Caco-2 (cell line): ENCODE measurements around the gene QRFP. TPM values are rescaled to one million over a fixed set of nuclear protein-coding genes. Genes with fewer than 3 reads are reported as not detected.

ENCODE experiments used
- BruUV-seq: library from RNA; stranded (reverse); fragments of 400-500 nt; replicated peaks from 2 replicates; lab custom pipeline; 2021; lab: Mats Ljungman, UMichigan
- CTCF ChIA-PET: fragments of 300-600 bp; sonication (Branson Sonifier 250); formaldehyde crosslinking; loops from one replicate; lab custom pipeline; 2022; ENCODE audit warnings: antibody characterized with exemption; lab: Charles Lee
- POLR2A ChIA-PET: fragments of 300-600 bp; sonication (Branson Sonifier 250); formaldehyde crosslinking; loops from one replicate; lab custom pipeline; 2022; ENCODE audit warnings: antibody characterized with exemption; lab: Charles Lee
- DNase-seq, 2 experiments: peaks; one replicate each; pipeline versions ENCODE4 v3.0.0 to v3.0.0-alpha.2; 2020 to 2022
- H3K27me3 ChIP-seq: replicated peaks from 2 replicates; pipeline ENCODE4 v1.6.0; 2011; ENCODE audit warnings: low read length; ENCODE audit not compliant: control insufficient read depth, insufficient read depth
- H3K36me3 ChIP-seq: 2 replicates; pipeline ENCODE4 v1.5.1; 2011; ENCODE audit warnings: low read length; ENCODE audit not compliant: control insufficient read depth, insufficient read depth
- H3K4me1 ChIP-seq: fragments of 250-450 bp; sonication (Bioruptor Pico); 2 replicates; pipeline ENCODE4 v1.5.1; 2020; ENCODE audit warnings: mild to moderate bottlenecking
- H3K4me3 ChIP-seq: 2 replicates; pipeline ENCODE4 v1.5.1; 2011; ENCODE audit warnings: low read depth, mild to moderate bottlenecking, control low read depth, low read length
- H3K9me3 ChIP-seq: fragments of 250-450 bp; sonication (Bioruptor Pico); 2 replicates; pipeline ENCODE4 v1.5.1; 2020; ENCODE audit warnings: mild to moderate bottlenecking, moderate library complexity
- H3K27ac Mint-ChIP-seq: one replicate; pipeline ENCODE4 v1.8.0; 2022; ENCODE audit warnings: mixed read lengths; ENCODE audit not compliant: unreplicated experiment
- H3K27me3 Mint-ChIP-seq: one replicate; pipeline ENCODE4 v1.8.0; 2022; ENCODE audit warnings: mixed read lengths; ENCODE audit not compliant: insufficient read depth, unreplicated experiment
- H3K36me3 Mint-ChIP-seq: one replicate; pipeline ENCODE4 v1.8.0; 2022; ENCODE audit warnings: mild to moderate bottlenecking, mixed read lengths; ENCODE audit not compliant: insufficient read depth, unreplicated experiment
- H3K4me1 Mint-ChIP-seq: one replicate; pipeline ENCODE4 v1.8.0; 2022; ENCODE audit warnings: low read depth, mixed read lengths; ENCODE audit not compliant: unreplicated experiment
- H3K4me3 Mint-ChIP-seq: one replicate; pipeline ENCODE4 v1.8.0; 2022; ENCODE audit warnings: mild to moderate bottlenecking, moderate library complexity, mixed read lengths; ENCODE audit not compliant: unreplicated experiment
- H3K9me3 Mint-ChIP-seq: one replicate; pipeline ENCODE4 v1.8.0; 2022; ENCODE audit warnings: mixed read lengths; ENCODE audit not compliant: unreplicated experiment
- intact Hi-C: fragments of 100-400 bp; cut with micrococcal nuclease; formaldehyde crosslinking; loops from one replicate; pipeline ENCODE4 v1.10.0; 2022; ENCODE audit not compliant: unreplicated experiment
- total RNA-seq: library from RNA; stranded (reverse); gene quantifications from 2 replicates; pipeline ENCODE4 v1.2.3, GENCODE V29; 2022
- TF ChIP-seq, protein P1 (sequence below), 2 experiments: fragments of 200-600 bp in 1 of 2; IDR thresholded peaks; 1 replicate in 1 of 2; 2 replicates in 1 of 2; pipeline versions ENCODE4 v1.5.1 to v1.8.0; 2011 to 2022; ENCODE audit warnings: antibody characterized with exemption in 1 of 2, control low read depth in 1 of 2, inconsistent platforms in 1 of 2, low read depth in 1 of 2, low read length in 1 of 2, mild to moderate bottlenecking in 1 of 2, moderate library complexity in 1 of 2; ENCODE audit not compliant: insufficient read depth in 1 of 2, severe bottlenecking in 1 of 2, unreplicated experiment in 1 of 2

The QRFP gene
- total RNA-seq, 1 experiment from 2014 or later, result not detected

DNA sequence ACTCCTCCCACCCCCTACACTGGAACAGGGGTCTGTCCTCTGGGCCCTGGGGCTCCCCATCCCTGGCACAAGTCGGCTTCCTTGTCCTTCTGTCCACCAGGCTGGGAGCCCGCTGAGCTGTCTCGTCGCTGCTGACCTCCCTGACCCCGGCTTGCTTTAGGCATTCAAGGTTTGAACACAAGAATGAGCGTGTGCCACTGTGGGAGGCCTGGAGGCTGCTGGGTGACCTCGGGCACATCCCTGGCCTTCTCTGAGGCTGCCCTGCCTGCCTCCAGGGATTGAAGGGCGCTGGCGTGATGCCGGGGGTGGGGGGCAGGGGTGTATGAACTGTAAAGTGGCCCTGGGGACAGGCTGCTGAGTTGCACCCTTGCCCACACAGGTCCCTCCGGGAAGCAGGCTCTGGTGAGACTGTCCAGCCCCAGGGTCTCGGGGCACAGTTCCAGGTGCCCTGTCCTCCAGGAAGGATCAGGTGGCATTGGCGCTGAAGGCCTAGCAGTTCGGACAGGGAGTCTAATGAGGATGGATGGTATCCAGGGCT lies 24.2 kb upstream of the QRFP start:
- H3K27ac Mint-ChIP-seq, result no peak overlapping the region
- ChIA-PET POLR2A (no interaction called here), CTCF (no interaction called here)
- Histone ChIP-seq H3K27me3 (no peaks in the 10 kb centered on the region; the same call in 1 of the 2 replicates), H3K36me3 (no peaks in the 10 kb centered on the region), H3K4me3 (no peak overlapping the region), H3K9me3 (no peaks in the 10 kb centered on the region), H3K4me1 (no peaks in the 10 kb centered on the region)
- no peaks in the 10 kb centered on the region for H3K36me3 Mint-ChIP-seq
- no peaks in the 10 kb centered on the region for H3K9me3 Mint-ChIP-seq
- intact Hi-C loops, result no loop called here
- BruUV-seq, result no TSS peak
- H3K4me1 Mint-ChIP-seq, result no peaks in the 10 kb centered on the region
- H3K4me3 Mint-ChIP-seq, result no peak overlapping the region
- TF ChIP-seq, protein P1, sequence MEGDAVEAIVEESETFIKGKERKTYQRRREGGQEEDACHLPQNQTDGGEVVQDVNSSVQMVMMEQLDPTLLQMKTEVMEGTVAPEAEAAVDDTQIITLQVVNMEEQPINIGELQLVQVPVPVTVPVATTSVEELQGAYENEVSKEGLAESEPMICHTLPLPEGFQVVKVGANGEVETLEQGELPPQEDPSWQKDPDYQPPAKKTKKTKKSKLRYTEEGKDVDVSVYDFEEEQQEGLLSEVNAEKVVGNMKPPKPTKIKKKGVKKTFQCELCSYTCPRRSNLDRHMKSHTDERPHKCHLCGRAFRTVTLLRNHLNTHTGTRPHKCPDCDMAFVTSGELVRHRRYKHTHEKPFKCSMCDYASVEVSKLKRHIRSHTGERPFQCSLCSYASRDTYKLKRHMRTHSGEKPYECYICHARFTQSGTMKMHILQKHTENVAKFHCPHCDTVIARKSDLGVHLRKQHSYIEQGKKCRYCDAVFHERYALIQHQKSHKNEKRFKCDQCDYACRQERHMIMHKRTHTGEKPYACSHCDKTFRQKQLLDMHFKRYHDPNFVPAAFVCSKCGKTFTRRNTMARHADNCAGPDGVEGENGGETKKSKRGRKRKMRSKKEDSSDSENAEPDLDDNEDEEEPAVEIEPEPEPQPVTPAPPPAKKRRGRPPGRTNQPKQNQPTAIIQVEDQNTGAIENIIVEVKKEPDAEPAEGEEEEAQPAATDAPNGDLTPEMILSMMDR (IDR thresholded peaks at IDR 0.05; ENCODE audit: insufficient read depth in 1 of 2, low read depth in 1 of 2, low read length in 1 of 2, severe bottlenecking in 1 of 2, unreplicated experiment in 1 of 2), result no peak
- H3K27me3 Mint-ChIP-seq, result peaks cover 17% of the 10 kb centered on the region
- DNase-seq, result no peak

DNA sequence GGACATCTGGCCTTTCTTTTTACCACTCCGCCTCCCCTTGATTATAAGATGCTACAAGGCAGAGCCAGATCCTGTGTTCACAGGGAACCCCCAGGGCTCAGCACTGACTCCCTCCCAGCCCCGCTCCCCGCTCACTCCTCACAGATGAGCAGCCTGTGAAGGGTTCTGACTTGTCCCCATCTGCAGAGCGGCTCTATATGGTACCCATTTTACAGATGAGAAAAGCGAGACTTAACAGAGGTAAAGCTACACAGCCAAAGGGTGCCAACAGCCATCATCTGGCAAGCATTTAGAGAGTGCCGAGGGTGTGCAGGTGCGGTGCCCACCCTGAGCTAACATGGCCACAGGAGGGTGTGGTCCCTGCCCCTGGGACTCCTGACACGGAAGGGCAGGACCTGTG lies 23.6 kb upstream of the QRFP start:
- ChIA-PET POLR2A (no interaction called here), CTCF (no interaction called here)
- no TSS peak for BruUV-seq
- H3K4me3 ChIP-seq, result no peak overlapping the region
- TF ChIP-seq, protein P1 (IDR thresholded peaks at IDR 0.05; ENCODE audit: insufficient read depth in 1 of 2, low read depth in 1 of 2, low read length in 1 of 2, severe bottlenecking in 1 of 2, unreplicated experiment in 1 of 2), result no peak
- H3K36me3 ChIP-seq, result no peaks in the 10 kb centered on the region
- no peaks in the 10 kb centered on the region for H3K9me3 Mint-ChIP-seq
- no peaks in the 10 kb centered on the region; the same call in 1 of the 2 replicates for H3K27me3 ChIP-seq
- H3K4me3 Mint-ChIP-seq, result no peak overlapping the region
- no peaks in the 10 kb centered on the region for H3K4me1 Mint-ChIP-seq
- no peaks in the 10 kb centered on the region for H3K4me1 ChIP-seq
- no peak overlapping the region for H3K27ac Mint-ChIP-seq
- intact Hi-C loops, result no loop called here
- H3K9me3 ChIP-seq, result no peaks in the 10 kb centered on the region
- H3K36me3 Mint-ChIP-seq, result no peaks in the 10 kb centered on the region
- DNase-seq, result no peak
- peaks cover 19% of the 10 kb centered on the region for H3K27me3 Mint-ChIP-seq

DNA sequence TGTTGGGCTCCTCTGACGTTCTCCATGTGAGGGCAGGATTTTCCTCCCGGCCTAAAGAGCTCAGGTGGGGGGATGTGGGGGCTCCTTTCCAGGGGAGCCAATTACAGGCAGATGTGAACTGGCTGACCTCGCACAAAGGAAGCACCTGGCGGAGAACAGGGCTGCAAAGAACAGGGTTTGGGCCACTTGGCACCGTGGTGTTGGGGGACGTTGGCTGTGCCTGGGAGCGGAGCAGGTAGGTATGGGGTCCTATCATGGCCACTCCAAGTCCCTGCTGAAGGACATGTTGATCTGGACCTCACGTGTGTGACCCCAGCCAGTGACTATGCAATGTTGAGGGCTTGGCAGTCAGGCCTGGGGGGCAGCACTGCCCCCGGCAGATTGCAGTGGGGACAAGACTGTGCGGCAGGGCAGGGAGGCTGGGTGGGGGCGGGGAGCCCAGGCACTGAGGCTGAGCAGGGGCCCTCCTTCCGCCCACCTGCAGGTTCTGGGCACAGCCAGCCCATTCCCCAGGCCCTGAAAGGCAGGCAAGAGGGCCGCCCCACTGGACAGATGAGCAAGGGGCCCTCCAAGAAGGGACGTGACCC lies 23.0 kb upstream of the QRFP start:
- DNase-seq, result no peak
- Mint-ChIP-seq H3K27me3 (peaks cover 19% of the 10 kb centered on the region), H3K4me3 (no peak overlapping the region), H3K27ac (no peak overlapping the region), H3K9me3 (no peaks in the 10 kb centered on the region), H3K36me3 (no peaks in the 10 kb centered on the region), H3K4me1 (no peaks in the 10 kb centered on the region)
- Histone ChIP-seq H3K4me1 (no peaks in the 10 kb centered on the region), H3K27me3 (no peaks in the 10 kb centered on the region), H3K36me3 (no peaks in the 10 kb centered on the region), H3K4me3 (no peak overlapping the region), H3K9me3 (no peaks in the 10 kb centered on the region)
- TF ChIP-seq, protein P1 (IDR thresholded peaks at IDR 0.05; ENCODE audit: insufficient read depth in 1 of 2, low read depth in 1 of 2, low read length in 1 of 2, severe bottlenecking in 1 of 2, unreplicated experiment in 1 of 2), result no peak
- intact Hi-C loops, result no loop called here
- ChIA-PET POLR2A (no interaction called here), CTCF (interaction anchor here (0.6 kb wide), 1 partner anchor 13 kb away, joined by 3 read pairs; no protein-coding TSS in a partner anchor)
- no TSS peak for BruUV-seq
